Muscle of back (tissue), 13 donors: ENCODE results near the gene CPB2. TPM values are rescaled to one million over a fixed set of nuclear protein-coding genes. Genes with fewer than 3 reads are reported as not detected.

Experiments
- DNase-seq, 3 donors: peaks; one replicate each; pipeline versions ENCODE4 v3.0.0 to v3.0.0-alpha.2; 2013
- long read RNA-seq, 9 donors: transcript quantifications; one replicate each; lab custom pipeline, GENCODE V29; 2026
- polyA plus RNA-seq, 10 donors: library from polyadenylated mRNA; unstranded; fragments of 120-200 nt; gene quantifications; one replicate each; pipeline ENCODE4 v1.2.1, GENCODE V29; 2013; ENCODE audit not compliant: insufficient read length in 10 of 10

The CPB2 gene
- under 1 TPM in 3 of 10 donors, not detected in 7; 0.10 to 0.21 (median 0.14) TPM for polyA plus RNA-seq
- long read RNA-seq, donor 1: 0 reads
- long read RNA-seq, donor 2: 0 reads
- long read RNA-seq, donor 3: 0 reads
- long read RNA-seq, donor 4: 0 reads
- long read RNA-seq, donor 5: 0 reads
- long read RNA-seq, donor 6: 0 reads
- long read RNA-seq, donor 7: 0 reads
- long read RNA-seq, donor 8: 0 reads
- long read RNA-seq, donor 9: 0 reads

GRCh38 chr13:46104868-46105267 lies at the start of gene CPB2:
TSS of gene CPB2 (minus strand) at chr13:46105033. CDS start at chr13:46105009, 24 bp downstream.
- no peak for DNase-seq

- peak in 1 of 3 donors; percentile 15 for DNase-seq
Measured at GRCh38 chr13:46154136-46154801, 49.4 kb upstream of the CPB2 start.

GRCh38 chr13:46152627-46153328 lies 47.9 kb upstream of the CPB2 start:
- DNase-seq: no peak

- DNase-seq: no peak
Measured at GRCh38 chr13:46150134-46150693, 45.4 kb upstream of the CPB2 start.

- peak in 1 of 3 donors; percentile 33 for DNase-seq
Measured at GRCh38 chr13:46149272-46150133, 44.7 kb upstream of the CPB2 start.

GRCh38 chr13:46146898-46147297 lies 42.1 kb upstream of the CPB2 start:
- no peak for DNase-seq

GRCh38 chr13:46145950-46146349 lies 41.1 kb upstream of the CPB2 start:
- no peak for DNase-seq

- no peak for DNase-seq
Measured at GRCh38 chr13:46145135-46145534, 40.3 kb upstream of the CPB2 start.

- no peak for DNase-seq
Measured at GRCh38 chr13:46143184-46143701, 38.4 kb upstream of the CPB2 start.

- DNase-seq: no peak
Measured at GRCh38 chr13:46142776-46143175, 37.9 kb upstream of the CPB2 start.

GRCh38 chr13:46140044-46140443 lies 35.2 kb upstream of the CPB2 start:
- DNase-seq: no peak

- DNase-seq: no peak
Measured at GRCh38 chr13:46137627-46138317, 32.9 kb upstream of the CPB2 start.

- no peak for DNase-seq
Measured at GRCh38 chr13:46136688-46137087, 31.9 kb upstream of the CPB2 start.

GRCh38 chr13:46134961-46135522 lies 30.2 kb upstream of the CPB2 start:
- DNase-seq: no peak

- no peak for DNase-seq
Measured at GRCh38 chr13:46134494-46134893, 29.7 kb upstream of the CPB2 start.

- no peak for DNase-seq
Measured at GRCh38 chr13:46132109-46132508, 27.3 kb upstream of the CPB2 start.

GRCh38 chr13:46131705-46132104 lies 26.9 kb upstream of the CPB2 start:
- no peak for DNase-seq

- DNase-seq: no peak
Measured at GRCh38 chr13:46129955-46130618, 25.3 kb upstream of the CPB2 start.

- DNase-seq: no peak
Measured at GRCh38 chr13:46129124-46129523, 24.3 kb upstream of the CPB2 start.
